ENCODE results near the gene MCRIP1. TPM values are rescaled to one million over a fixed set of nuclear protein-coding genes. Genes with fewer than 3 reads are reported as not detected.

The MCRIP1 gene, protein sequence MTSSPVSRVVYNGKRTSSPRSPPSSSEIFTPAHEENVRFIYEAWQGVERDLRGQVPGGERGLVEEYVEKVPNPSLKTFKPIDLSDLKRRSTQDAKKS
- 59.9 TPM for total RNA-seq
- polyA plus RNA-seq, result 10 to 100 TPM; 58.1 to 93.2 (median 77.1) TPM

DNA sequence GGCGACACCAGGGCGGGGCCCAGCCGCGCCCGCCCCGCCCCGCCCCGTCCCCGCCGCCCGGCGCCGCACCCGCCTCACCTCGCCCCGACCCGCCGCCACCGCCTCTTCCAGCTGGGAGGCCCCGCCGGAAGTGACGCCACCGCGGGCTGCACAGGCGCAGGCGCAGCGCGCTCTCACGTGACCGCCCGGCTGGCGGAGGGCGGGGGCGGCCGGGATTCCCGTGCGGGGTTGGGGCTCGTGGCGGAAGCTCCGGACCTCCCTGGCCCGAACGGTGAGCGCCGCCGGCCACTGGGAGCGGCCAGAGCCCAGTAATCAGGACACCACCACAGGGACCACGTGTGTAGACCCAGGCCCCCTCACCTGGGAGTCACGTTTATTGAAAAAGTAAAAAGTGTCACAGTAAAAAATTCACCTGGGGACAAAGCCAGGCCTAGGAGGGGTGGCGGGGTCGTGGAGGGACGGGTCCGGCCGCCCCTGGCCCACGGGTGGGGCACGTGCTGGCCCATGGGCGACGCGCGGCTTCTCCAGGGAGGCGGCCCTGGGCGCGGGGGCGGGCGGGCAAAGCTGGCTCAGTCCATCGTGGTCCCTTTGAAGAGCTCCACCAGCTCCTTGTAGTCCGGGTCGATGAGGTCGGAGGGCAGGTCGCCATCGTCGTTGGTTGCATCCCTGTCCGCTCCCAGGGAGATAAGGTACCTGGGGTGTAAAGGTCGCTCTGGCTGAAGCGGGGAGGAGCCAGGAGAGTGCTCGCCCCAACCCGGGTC lies at the start of gene MCRIP1:
TSS of gene MCRIP1 (minus strand) at position 132 of the 761 bp plus-strand sequence. CDS start 8,785 bp downstream, outside the sequence.
- no peaks in the 10 kb centered on the region for H3K9me3 Mint-ChIP-seq
- ATAC-seq (ENCODE audit: low read depth in 2 of 2) (peak; percentile 79 to 81), DNase-seq (peak; percentile 91 to 95 (median 91))
- no peaks in the 10 kb centered on the region for H3K27me3 ChIP-seq (ENCODE audit: control insufficient read depth, insufficient read depth, low read length)
- peak within 1 kb of the TSS; percentile 91 to 97 (median 95) for H3K4me3 Mint-ChIP-seq
- H3K4me1 Mint-ChIP-seq, result peaks cover 5 to 25% (median 11%) of the 10 kb centered on the region in 4 donors
- no peaks in the 10 kb centered on the region for H3K27me3 Mint-ChIP-seq
- peak within 1 kb of the TSS; percentile 88 to 98 (median 93) for H3K27ac Mint-ChIP-seq
- no peaks in the 10 kb centered on the region for H3K36me3 ChIP-seq (ENCODE audit: control insufficient read depth, insufficient read depth, low read length)
- H3K36me3 Mint-ChIP-seq, result no peaks in the 10 kb centered on the region
- peak within 1 kb of the TSS; percentile 92 for H3K27ac ChIP-seq (ENCODE audit: insufficient read depth, low read length, poor library complexity, severe bottlenecking)
- H3K4me3 ChIP-seq (ENCODE audit: low read depth, low read length), result peak within 1 kb of the TSS; percentile 71
- peaks cover 24% of the 10 kb centered on the region for H3K4me1 ChIP-seq (ENCODE audit: control insufficient read depth, insufficient read depth, low read length, poor library complexity, severe bottlenecking)
- no peaks in the 10 kb centered on the region for H3K9me3 ChIP-seq (ENCODE audit: control insufficient read depth in 2 of 2, low read length in 2 of 2)

DNA sequence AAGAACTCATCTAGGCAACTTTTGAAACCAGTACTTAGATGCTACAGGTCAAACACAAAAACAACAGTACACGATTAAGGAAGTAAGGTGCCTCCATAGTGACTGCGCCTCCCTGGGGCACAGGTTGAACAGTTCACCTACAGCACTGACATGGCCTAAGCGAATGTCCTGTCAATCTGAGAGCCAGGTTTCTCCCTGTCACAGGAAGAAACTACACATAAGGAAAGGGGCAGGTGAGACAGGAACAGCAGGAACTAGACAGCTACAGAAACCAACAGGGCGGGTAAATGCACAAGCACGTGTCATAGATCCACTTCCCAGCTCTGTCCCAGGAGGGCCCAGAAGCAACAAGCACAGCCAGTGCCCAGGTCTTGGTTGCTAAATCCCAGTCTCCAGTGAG lies 46.0 kb upstream of the MCRIP1 start:
- H3K4me3 ChIP-seq (ENCODE audit: low read depth, low read length), result no peak overlapping the region
- Mint-ChIP-seq H3K36me3 (peaks cover 8% of the 10 kb centered on the region), H3K9me3 (no peaks in the 10 kb centered on the region), H3K4me3 (no peak overlapping the region), H3K4me1 (peaks cover 0 to 7% (median 4%) of the 10 kb centered on the region in 4 donors), H3K27ac (peak overlapping the region in 2 of 3 donors; percentile 29 to 38), H3K27me3 (no peaks in the 10 kb centered on the region)
- H3K27me3 ChIP-seq (ENCODE audit: control insufficient read depth, insufficient read depth, low read length), result no peaks in the 10 kb centered on the region
- no peaks in the 10 kb centered on the region for H3K4me1 ChIP-seq (ENCODE audit: control insufficient read depth, insufficient read depth, low read length, poor library complexity, severe bottlenecking)
- H3K27ac ChIP-seq (ENCODE audit: insufficient read depth, low read length, poor library complexity, severe bottlenecking), result no peak overlapping the region
- ATAC-seq (ENCODE audit: low read depth in 2 of 2), result no peak
- H3K9me3 ChIP-seq (ENCODE audit: control insufficient read depth in 2 of 2, low read length in 2 of 2), result no peaks in the 10 kb centered on the region
- DNase-seq, result no peak
- H3K36me3 ChIP-seq (ENCODE audit: control insufficient read depth, insufficient read depth, low read length), result peaks cover 14% of the 10 kb centered on the region

DNA sequence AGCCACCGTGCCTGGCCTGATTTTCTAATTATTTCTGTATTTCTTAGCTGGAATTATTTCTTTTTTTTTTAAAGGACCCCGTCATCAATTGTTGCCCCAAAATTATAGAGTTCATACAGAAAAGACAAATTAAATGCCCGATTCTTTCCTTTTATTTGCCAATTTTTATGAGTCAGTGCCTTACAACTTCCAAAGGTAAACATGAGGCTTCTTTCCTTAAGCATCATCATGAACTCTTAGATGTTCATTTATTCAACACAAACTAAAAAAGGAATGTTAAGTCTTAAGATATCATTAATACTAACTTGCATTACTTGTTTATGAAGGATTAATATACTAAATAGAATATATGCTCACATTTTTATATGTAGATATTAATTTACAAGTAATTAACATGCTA lies 45.2 kb upstream of the MCRIP1 start:
- Histone ChIP-seq H3K4me3 (ENCODE audit: low read depth, low read length) (no peak overlapping the region), H3K27me3 (ENCODE audit: control insufficient read depth, insufficient read depth, low read length) (no peaks in the 10 kb centered on the region), H3K4me1 (ENCODE audit: control insufficient read depth, insufficient read depth, low read length, poor library complexity, severe bottlenecking) (no peaks in the 10 kb centered on the region), H3K27ac (ENCODE audit: insufficient read depth, low read length, poor library complexity, severe bottlenecking) (no peak overlapping the region), H3K9me3 (ENCODE audit: control insufficient read depth in 2 of 2, low read length in 2 of 2) (no peaks in the 10 kb centered on the region), H3K36me3 (ENCODE audit: control insufficient read depth, insufficient read depth, low read length) (peaks cover 14% of the 10 kb centered on the region)
- Mint-ChIP-seq H3K36me3 (peaks cover 8% of the 10 kb centered on the region), H3K9me3 (no peaks in the 10 kb centered on the region), H3K4me3 (peak overlapping the region in 1 of 4 donors; percentile 7), H3K27ac (no peak overlapping the region), H3K27me3 (no peaks in the 10 kb centered on the region), H3K4me1 (peaks cover 0 to 13% (median 4%) of the 10 kb centered on the region in 4 donors)
- ATAC-seq (ENCODE audit: low read depth in 2 of 2) (no peak), DNase-seq (no peak)

DNA sequence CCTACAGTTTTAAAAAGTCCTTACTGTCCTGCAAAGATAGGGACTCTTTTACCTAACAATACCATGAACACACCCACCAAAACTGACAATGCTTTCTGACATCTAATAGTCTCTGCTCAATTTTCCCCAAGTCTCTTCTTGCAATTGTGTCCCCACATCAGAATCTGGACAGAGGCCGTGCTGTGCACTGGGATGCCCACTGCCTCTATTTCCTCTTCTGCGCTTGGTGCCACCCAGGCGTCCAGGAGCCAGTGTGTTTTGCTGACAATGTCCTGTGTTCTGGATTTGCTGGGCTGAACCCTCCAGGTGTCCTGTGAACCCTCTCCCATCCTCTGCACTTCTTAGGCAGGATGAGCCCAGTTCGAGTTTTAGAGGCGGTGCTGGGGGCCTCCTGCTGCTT lies 44.5 kb upstream of the MCRIP1 start:
- Histone ChIP-seq H3K27me3 (ENCODE audit: control insufficient read depth, insufficient read depth, low read length) (no peaks in the 10 kb centered on the region), H3K4me1 (ENCODE audit: control insufficient read depth, insufficient read depth, low read length, poor library complexity, severe bottlenecking) (peaks cover 5% of the 10 kb centered on the region), H3K27ac (ENCODE audit: insufficient read depth, low read length, poor library complexity, severe bottlenecking) (no peak overlapping the region), H3K4me3 (ENCODE audit: low read depth, low read length) (no peak overlapping the region), H3K36me3 (ENCODE audit: control insufficient read depth, insufficient read depth, low read length) (peaks cover 11% of the 10 kb centered on the region), H3K9me3 (ENCODE audit: control insufficient read depth in 2 of 2, low read length in 2 of 2) (no peaks in the 10 kb centered on the region)
- H3K27me3 Mint-ChIP-seq, result no peaks in the 10 kb centered on the region
- no peak for ATAC-seq (ENCODE audit: low read depth in 2 of 2)
- H3K4me1 Mint-ChIP-seq, result peaks cover 0 to 21% (median 4%) of the 10 kb centered on the region in 4 donors
- no peak overlapping the region for H3K27ac Mint-ChIP-seq
- peaks cover 5% of the 10 kb centered on the region for H3K36me3 Mint-ChIP-seq
- H3K4me3 Mint-ChIP-seq, result peak overlapping the region in 2 of 4 donors; percentile 38 to 61
- peaks cover 0 to 1% (median 0%) of the 10 kb centered on the region in 7 donors for H3K9me3 Mint-ChIP-seq
- no peak for DNase-seq

DNA sequence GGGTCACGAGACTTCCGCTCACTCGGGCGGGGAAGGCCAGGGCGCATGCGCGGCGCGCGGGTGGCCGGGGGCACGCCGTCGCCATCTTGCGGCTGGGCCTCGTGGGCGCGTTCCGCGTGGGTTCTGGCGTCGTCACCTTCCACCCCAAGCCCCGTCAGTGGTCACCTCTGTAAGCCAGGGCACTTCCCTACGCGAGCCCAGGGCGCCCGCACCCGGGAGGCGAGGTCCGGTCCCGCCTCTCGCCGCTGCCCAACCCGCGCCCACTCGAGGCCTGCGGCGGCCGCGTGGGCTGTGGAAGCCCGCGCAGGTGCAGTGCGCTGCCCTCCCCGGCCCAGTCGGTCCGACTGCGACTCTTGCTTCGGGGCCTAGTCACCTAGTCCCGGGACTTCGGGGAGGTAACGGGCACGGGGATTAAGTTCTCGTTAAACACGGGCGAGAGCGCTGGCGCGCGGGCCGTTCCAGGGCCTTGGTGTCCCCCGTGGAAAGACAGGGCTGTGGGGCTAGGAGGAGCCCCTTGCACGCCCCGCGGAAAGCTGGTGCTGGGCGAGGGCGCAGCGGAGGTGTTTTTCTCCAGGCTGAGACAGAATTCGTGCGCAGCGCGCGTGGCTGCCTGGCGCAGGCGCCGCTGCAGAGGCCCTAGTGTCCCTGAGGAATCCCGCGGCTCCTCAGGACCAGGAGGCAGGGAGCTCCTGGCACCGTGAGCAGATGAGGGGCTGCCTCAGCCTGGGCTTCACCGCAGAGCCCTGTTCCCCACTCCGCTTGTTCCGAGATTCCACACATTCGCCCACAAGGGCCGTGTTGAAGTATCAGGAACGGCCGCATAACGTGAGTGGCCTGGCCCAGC lies 38.5 kb upstream of the MCRIP1 start:
- Mint-ChIP-seq H3K27ac (peak overlapping the region; percentile 92 to 94 (median 93)), H3K36me3 (peaks cover 3% of the 10 kb centered on the region), H3K4me3 (peak overlapping the region; percentile 87 to 91 (median 90)), H3K9me3 (peaks cover 0 to 1% (median 0%) of the 10 kb centered on the region in 7 donors), H3K4me1 (peaks cover 0 to 50% (median 9%) of the 10 kb centered on the region in 4 donors), H3K27me3 (no peaks in the 10 kb centered on the region)
- Histone ChIP-seq H3K27ac (ENCODE audit: insufficient read depth, low read length, poor library complexity, severe bottlenecking) (peak overlapping the region; percentile 97), H3K27me3 (ENCODE audit: control insufficient read depth, insufficient read depth, low read length) (no peaks in the 10 kb centered on the region), H3K36me3 (ENCODE audit: control insufficient read depth, insufficient read depth, low read length) (peaks cover 16% of the 10 kb centered on the region), H3K4me3 (ENCODE audit: low read depth, low read length) (peak overlapping the region; percentile 62), H3K4me1 (ENCODE audit: control insufficient read depth, insufficient read depth, low read length, poor library complexity, severe bottlenecking) (peaks cover 47% of the 10 kb centered on the region), H3K9me3 (ENCODE audit: control insufficient read depth in 2 of 2, low read length in 2 of 2) (no peaks in the 10 kb centered on the region)
- ATAC-seq (ENCODE audit: low read depth in 2 of 2), result peak; percentile 31 to 37
- peak; percentile 93 to 97 (median 95) for DNase-seq

DNA sequence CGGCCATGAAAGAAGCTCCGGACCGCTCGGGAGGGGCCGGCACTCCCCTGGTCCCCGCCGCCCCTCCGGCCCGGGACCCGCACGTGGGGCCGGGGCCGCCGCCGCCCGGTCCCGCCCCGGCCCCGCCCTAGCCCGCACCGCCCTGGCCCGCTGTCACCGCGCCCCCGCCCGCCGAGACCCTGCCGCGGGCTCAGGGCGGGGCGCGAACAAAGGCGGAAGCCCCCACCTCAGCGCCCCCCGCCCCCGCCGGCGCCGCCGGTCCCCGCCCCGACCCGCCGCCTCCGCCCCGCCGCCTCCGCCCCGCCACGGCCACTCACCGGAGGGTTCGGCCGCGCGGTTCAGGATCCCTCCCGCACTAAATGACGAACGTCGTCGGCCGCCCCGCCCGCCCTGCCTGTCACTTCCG lies 37.9 kb upstream of the MCRIP1 start, which contains the start of gene ARHGDIA:
TSS of gene ARHGDIA (minus strand) at position 357 of the 406 bp plus-strand sequence. CDS start 1,407 bp downstream, outside the sequence.
- peak within 1 kb of the TSS; percentile 67 for H3K4me3 ChIP-seq (ENCODE audit: low read depth, low read length)
- Mint-ChIP-seq H3K4me3 (peak within 1 kb of the TSS; percentile 88 to 99 (median 91)), H3K36me3 (peaks cover 3% of the 10 kb centered on the region)

More for the DNA sequence above, 37.9 kb upstream of the MCRIP1 start, which contains the start of gene ARHGDIA:
- ATAC-seq (ENCODE audit: low read depth in 2 of 2) (peak; percentile 68 to 72), DNase-seq (no peak)
- Mint-ChIP-seq H3K27me3 (no peaks in the 10 kb centered on the region), H3K9me3 (peaks cover 0 to 1% (median 0%) of the 10 kb centered on the region in 7 donors), H3K27ac (peak within 1 kb of the TSS; percentile 92 to 95 (median 93)), H3K4me1 (peaks cover 0 to 50% (median 9%) of the 10 kb centered on the region in 4 donors)
- H3K27ac ChIP-seq (ENCODE audit: insufficient read depth, low read length, poor library complexity, severe bottlenecking), result peak within 1 kb of the TSS; percentile 97
- H3K4me1 ChIP-seq (ENCODE audit: control insufficient read depth, insufficient read depth, low read length, poor library complexity, severe bottlenecking), result peaks cover 48% of the 10 kb centered on the region
- no peaks in the 10 kb centered on the region for H3K27me3 ChIP-seq (ENCODE audit: control insufficient read depth, insufficient read depth, low read length)
- peaks cover 16% of the 10 kb centered on the region for H3K36me3 ChIP-seq (ENCODE audit: control insufficient read depth, insufficient read depth, low read length)
- no peaks in the 10 kb centered on the region for H3K9me3 ChIP-seq (ENCODE audit: control insufficient read depth in 2 of 2, low read length in 2 of 2)

All from CD4-positive, CD25-positive, alpha-beta regulatory T cell (primary cell).